GM19238 (cell line): Measurements from ENCODE around the gene HIBCH.
A peak's percentile ranks its signal among the peaks of the same experiment; 100 is the strongest.
"Not testable (repeated sequence)": the region's sequence is repeated elsewhere in the genome, so short reads cannot be mapped to it uniquely, and the experiment has no call there.

Source experiments
- DNase-seq: peaks from one replicate; pipeline ENCODE4 v3.0.0; 2011; ENCODE audit warnings: low spot score; ENCODE audit not compliant: insufficient read length

HIBCH gene

GRCh38 chr2:190343089-190343535 lies 23.5 kb upstream of the HIBCH start:
- peak; percentile 14 for DNase-seq

GRCh38 chr2:190342611-190343010 lies 23.0 kb upstream of the HIBCH start:
- DNase-seq, result no peak

GRCh38 chr2:190340369-190340768 lies 20.7 kb upstream of the HIBCH start:
- no peak for DNase-seq

- no peak for DNase-seq
Measured at GRCh38 chr2:190339394-190339793, 19.8 kb upstream of the HIBCH start.

- DNase-seq, result no peak
Measured at GRCh38 chr2:190338453-190338852, 18.8 kb upstream of the HIBCH start.

GRCh38 chr2:190336420-190336819 lies 16.8 kb upstream of the HIBCH start:
- no peak for DNase-seq

GRCh38 chr2:190335584-190335983 lies 16.0 kb upstream of the HIBCH start:
- DNase-seq, result not testable (repeated sequence)

GRCh38 chr2:190335225-190335559 lies 15.6 kb upstream of the HIBCH start:
- DNase-seq, result no peak

- DNase-seq, result no peak
Measured at GRCh38 chr2:190334479-190335224, 15.0 kb upstream of the HIBCH start.

- no peak for DNase-seq
Measured at GRCh38 chr2:190333928-190334327, 14.3 kb upstream of the HIBCH start.

GRCh38 chr2:190333395-190333794 lies 13.8 kb upstream of the HIBCH start:
- DNase-seq, result no peak

GRCh38 chr2:190328573-190329147 lies 9.0 kb upstream of the HIBCH start:
- DNase-seq, result no peak

- DNase-seq, result no peak
Measured at GRCh38 chr2:190327867-190328572, 8.4 kb upstream of the HIBCH start.

GRCh38 chr2:190325588-190325987 lies 6.0 kb upstream of the HIBCH start:
- no peak for DNase-seq

GRCh38 chr2:190323406-190323805 lies 3.8 kb upstream of the HIBCH start:
- DNase-seq, result no peak

- DNase-seq, result no peak
Measured at GRCh38 chr2:190320696-190321095, 1.1 kb upstream of the HIBCH start.

- DNase-seq, result no peak
Measured at GRCh38 chr2:190318931-190319554, 583 bp downstream of the HIBCH start.

GRCh38 chr2:190318514-190318913 lies 1.1 kb downstream of the HIBCH start:
- DNase-seq, result no peak

- no peak for DNase-seq
Measured at GRCh38 chr2:190315273-190315672, 4.4 kb downstream of the HIBCH start.

GRCh38 chr2:190313880-190314279 lies 5.7 kb downstream of the HIBCH start:
- DNase-seq, result no peak

- DNase-seq, result not testable (repeated sequence)
Measured at GRCh38 chr2:190312635-190313025, 7.0 kb downstream of the HIBCH start.
